B cell (primary cell): ENCODE measurements around the gene PALM3.

ENCODE experiments used
- EZH2 ChIP-seq: IDR thresholded peaks from 2 replicates; pipeline ENCODE4 v1.6.1; 2012; ENCODE audit warnings: borderline replicate concordance, low read depth, mild to moderate bottlenecking, moderate library complexity, low read length; ENCODE audit not compliant: insufficient read depth, poor library complexity, severe bottlenecking
- TF ChIP-seq, protein P1 (sequence below): fragments of 200-600 bp; IDR thresholded peaks from one replicate; pipeline ENCODE4 v1.8.0; 2022; ENCODE audit warnings: antibody characterized with exemption, mild to moderate bottlenecking

DNA sequence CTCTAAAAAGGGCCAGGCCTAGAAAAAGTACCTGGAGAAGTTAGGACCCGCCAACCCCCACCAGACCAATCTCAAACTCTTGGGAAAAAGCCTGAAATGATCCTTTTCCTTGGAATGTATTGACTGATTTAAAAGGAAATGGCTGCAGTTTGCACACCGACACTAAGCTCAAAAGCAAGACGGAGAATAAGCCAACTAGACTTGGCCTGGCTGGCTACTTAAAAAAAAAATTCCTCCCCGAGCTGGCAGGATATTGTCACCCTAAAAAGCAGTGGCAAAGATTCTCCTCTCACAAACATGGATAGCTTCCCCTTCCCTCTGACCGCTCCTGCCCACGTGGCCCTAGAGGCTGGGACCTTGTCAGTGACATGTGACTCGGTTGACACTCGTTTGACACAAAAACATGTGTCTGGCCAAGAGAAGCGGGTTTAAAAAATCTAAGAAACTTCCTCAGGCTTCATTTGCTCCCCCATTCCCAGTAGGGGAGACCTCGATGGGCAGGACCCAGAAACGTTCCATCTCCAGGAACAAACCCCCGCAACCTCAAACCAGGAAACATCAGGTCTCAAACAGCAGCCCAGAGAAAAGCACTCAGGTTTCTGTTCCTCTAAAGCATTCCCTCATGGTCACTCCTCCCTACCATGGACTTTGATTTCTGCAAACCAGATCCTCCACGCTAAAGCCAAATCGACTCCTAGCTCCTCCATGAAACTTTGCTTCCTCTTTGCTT lies 57.1 kb downstream of the PALM3 start:
- TF ChIP-seq, protein P1, sequence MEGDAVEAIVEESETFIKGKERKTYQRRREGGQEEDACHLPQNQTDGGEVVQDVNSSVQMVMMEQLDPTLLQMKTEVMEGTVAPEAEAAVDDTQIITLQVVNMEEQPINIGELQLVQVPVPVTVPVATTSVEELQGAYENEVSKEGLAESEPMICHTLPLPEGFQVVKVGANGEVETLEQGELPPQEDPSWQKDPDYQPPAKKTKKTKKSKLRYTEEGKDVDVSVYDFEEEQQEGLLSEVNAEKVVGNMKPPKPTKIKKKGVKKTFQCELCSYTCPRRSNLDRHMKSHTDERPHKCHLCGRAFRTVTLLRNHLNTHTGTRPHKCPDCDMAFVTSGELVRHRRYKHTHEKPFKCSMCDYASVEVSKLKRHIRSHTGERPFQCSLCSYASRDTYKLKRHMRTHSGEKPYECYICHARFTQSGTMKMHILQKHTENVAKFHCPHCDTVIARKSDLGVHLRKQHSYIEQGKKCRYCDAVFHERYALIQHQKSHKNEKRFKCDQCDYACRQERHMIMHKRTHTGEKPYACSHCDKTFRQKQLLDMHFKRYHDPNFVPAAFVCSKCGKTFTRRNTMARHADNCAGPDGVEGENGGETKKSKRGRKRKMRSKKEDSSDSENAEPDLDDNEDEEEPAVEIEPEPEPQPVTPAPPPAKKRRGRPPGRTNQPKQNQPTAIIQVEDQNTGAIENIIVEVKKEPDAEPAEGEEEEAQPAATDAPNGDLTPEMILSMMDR = no peak
- TF ChIP-seq EZH2 = no peak
